MM.1S (cell line): ENCODE measurements around the gene WIPI1.

ENCODE experiments used
- EZH2 ChIP-seq: fragments of 300-600 bp; sonication (generic); optimal IDR thresholded peaks from 2 replicates; pipeline ENCODE3; 2017; ENCODE audit warnings: low read depth, mild to moderate bottlenecking, antibody characterized with exemption, low read length, mixed read lengths
- EZH2phosphoT487 ChIP-seq: fragments of 300-600 bp; sonication (generic); IDR thresholded peaks from 2 replicates; pipeline ENCODE4 v1.6.1; 2018; ENCODE audit warnings: antibody characterized with exemption, low read length
- TF ChIP-seq, protein P1 (sequence below): fragments of 300-600 bp; sonication (generic); IDR thresholded peaks from 2 replicates; pipeline ENCODE4 v1.5.1; 2016; ENCODE audit warnings: antibody characterized with exemption, low read length, mixed read lengths

DNA sequence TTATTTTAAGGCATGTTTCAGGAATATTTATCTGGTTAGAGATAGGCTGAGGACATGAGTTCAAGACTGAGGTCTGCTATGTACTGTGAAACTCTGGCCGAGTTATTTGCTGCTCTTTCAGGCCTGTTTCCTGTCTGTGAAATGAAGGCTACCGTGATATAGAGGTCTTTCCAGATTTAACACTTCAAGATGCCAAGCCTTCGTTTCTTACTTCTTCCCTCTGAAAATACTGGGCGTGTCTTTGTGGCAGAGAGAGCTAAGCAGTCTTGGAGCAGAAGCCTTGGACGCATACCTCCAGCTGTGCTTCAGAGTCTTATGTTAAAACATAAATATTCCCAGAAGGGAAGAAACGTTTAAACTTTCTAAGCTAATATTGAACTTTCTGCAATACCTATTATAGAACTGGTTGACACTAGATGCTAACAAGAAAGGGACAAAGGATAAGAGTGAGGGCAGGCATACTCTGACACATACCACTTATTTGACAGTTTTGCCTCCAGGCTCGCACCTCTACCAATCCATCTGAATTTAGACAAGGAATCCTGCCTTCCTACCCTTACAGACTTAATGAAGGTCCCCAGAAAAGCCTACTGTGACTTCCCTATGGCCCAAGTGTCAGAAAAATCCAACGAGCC lies 17.5 kb downstream of the WIPI1 start:
- TF ChIP-seq, protein P1, sequence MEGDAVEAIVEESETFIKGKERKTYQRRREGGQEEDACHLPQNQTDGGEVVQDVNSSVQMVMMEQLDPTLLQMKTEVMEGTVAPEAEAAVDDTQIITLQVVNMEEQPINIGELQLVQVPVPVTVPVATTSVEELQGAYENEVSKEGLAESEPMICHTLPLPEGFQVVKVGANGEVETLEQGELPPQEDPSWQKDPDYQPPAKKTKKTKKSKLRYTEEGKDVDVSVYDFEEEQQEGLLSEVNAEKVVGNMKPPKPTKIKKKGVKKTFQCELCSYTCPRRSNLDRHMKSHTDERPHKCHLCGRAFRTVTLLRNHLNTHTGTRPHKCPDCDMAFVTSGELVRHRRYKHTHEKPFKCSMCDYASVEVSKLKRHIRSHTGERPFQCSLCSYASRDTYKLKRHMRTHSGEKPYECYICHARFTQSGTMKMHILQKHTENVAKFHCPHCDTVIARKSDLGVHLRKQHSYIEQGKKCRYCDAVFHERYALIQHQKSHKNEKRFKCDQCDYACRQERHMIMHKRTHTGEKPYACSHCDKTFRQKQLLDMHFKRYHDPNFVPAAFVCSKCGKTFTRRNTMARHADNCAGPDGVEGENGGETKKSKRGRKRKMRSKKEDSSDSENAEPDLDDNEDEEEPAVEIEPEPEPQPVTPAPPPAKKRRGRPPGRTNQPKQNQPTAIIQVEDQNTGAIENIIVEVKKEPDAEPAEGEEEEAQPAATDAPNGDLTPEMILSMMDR = no peak
- TF ChIP-seq EZH2 = no peak
- TF ChIP-seq EZH2phosphoT487 = no peak
